OCI-LY7 (cell line): Measurements from ENCODE around the gene MT1HL1. TPM values are rescaled to one million over a fixed set of nuclear protein-coding genes. Genes with fewer than 3 reads are reported as not detected.

Source experiments
- BruUV-seq: library from RNA; stranded (reverse); fragments of 400-500 nt; replicated peaks from 2 replicates; lab custom pipeline; 2021; lab: Mats Ljungman, UMichigan
- CTCF ChIA-PET: fragments of 300-600 bp; sonication (Branson Sonifier 250); formaldehyde crosslinking; loops from one replicate; lab custom pipeline; 2022; ENCODE audit warnings: antibody characterized with exemption; ENCODE audit not compliant: unreplicated experiment; lab: Charles Lee
- POLR2A ChIA-PET: fragments of 300-600 bp; sonication (Branson Sonifier 250); formaldehyde crosslinking; loops from one replicate; lab custom pipeline; 2022; ENCODE audit warnings: antibody characterized with exemption; lab: Charles Lee
- DNase-seq: peaks from one replicate; pipeline ENCODE4 v3.0.0-alpha.2; 2015; ENCODE audit warnings: low spot score
- H2AFZ ChIP-seq: fragments of 200-600 bp; sonication (generic), shearing (Covaris generic); 2 replicates; pipeline ENCODE4 v1.6.1; 2014; ENCODE audit warnings: mild to moderate bottlenecking, antibody characterized with exemption, low read length, moderate library complexity
- H3K27ac ChIP-seq: fragments of 200-600 bp; sonication (generic); 2 replicates; pipeline ENCODE4 v1.5.1; 2014; ENCODE audit warnings: mixed run types, low read depth, mild to moderate bottlenecking, moderate library complexity, low read length, inconsistent platforms; ENCODE audit not compliant: poor library complexity, severe bottlenecking
- H3K36me3 ChIP-seq: fragments of 200-600 bp; sonication (generic); 2 replicates; pipeline ENCODE4 v1.6.1; 2014; ENCODE audit warnings: mild to moderate bottlenecking, antibody characterized with exemption, low read length, moderate library complexity, mixed read lengths; ENCODE audit not compliant: insufficient read depth
- H3K4me1 ChIP-seq: fragments of 200-600 bp; sonication (generic); 2 replicates; pipeline ENCODE4 v1.5.1; 2014; ENCODE audit warnings: mild to moderate bottlenecking, low read length; ENCODE audit not compliant: insufficient read depth, poor library complexity, severe bottlenecking
- H3K4me2 ChIP-seq: fragments of 200-600 bp; sonication (generic); 2 replicates; pipeline ENCODE4 v1.6.1; 2014; ENCODE audit warnings: mild to moderate bottlenecking, low read length
- H3K4me3 ChIP-seq: fragments of 200-600 bp; sonication (generic); 2 replicates; pipeline ENCODE4 v1.5.1; 2014; ENCODE audit warnings: mild to moderate bottlenecking, low read depth, low read length; ENCODE audit not compliant: poor library complexity, severe bottlenecking
- H3K79me2 ChIP-seq: fragments of 200-600 bp; sonication (generic); 2 replicates; pipeline ENCODE4 v1.6.1; 2016; ENCODE audit warnings: low read depth, mild to moderate bottlenecking, low read length, moderate library complexity, mixed read lengths; ENCODE audit not compliant: insufficient read depth
- H3K9me2 ChIP-seq: fragments of 200-600 bp; sonication (generic); 2 replicates; pipeline ENCODE4 v1.6.1; 2016; ENCODE audit warnings: mild to moderate bottlenecking, low read length, mixed read lengths; ENCODE audit not compliant: insufficient read depth
- H3K9me3 ChIP-seq: fragments of 200-600 bp; sonication (generic); 2 replicates; pipeline ENCODE4 v1.6.1; 2014; ENCODE audit warnings: mild to moderate bottlenecking, mixed run types, low read length, mixed read lengths
- H4K20me1 ChIP-seq: fragments of 200-600 bp; sonication (generic); 2 replicates; pipeline ENCODE4 v1.6.1; 2014; ENCODE audit warnings: mild to moderate bottlenecking, antibody characterized with exemption, low read length, moderate library complexity, mixed read lengths; ENCODE audit not compliant: insufficient read depth
- CTCF ChIP-seq: fragments of 200-600 bp; sonication (generic); conservative IDR thresholded peaks from 2 replicates; pipeline ENCODE4 v1.5.1; 2014; ENCODE audit warnings: mild to moderate bottlenecking, antibody characterized with exemption, low read length, moderate library complexity, mixed read lengths
- EZH2phosphoT487 ChIP-seq: fragments of 200-600 bp; sonication (generic); IDR thresholded peaks from 2 replicates; pipeline ENCODE4 v1.6.1; 2018; ENCODE audit warnings: low read depth, borderline replicate concordance, mild to moderate bottlenecking, mixed run types, antibody characterized with exemption, low read length, moderate library complexity, mixed read lengths
- intact Hi-C: fragments of 100-400 bp; cut with micrococcal nuclease; formaldehyde crosslinking; loops from one replicate; pipeline ENCODE4 v1.10.0; 2022; ENCODE audit not compliant: unreplicated experiment
- total RNA-seq, 2 experiments: library from RNA; depleted of rRNA in 1 of 2; stranded (reverse); fragments of >200 nt in 1 of 2; shearing (Covaris generic) in 1 of 2; gene quantifications; 2 replicates each; pipeline ENCODE4 v1.2.3, GENCODE V29; 2014 to 2022

The MT1HL1 gene
- total RNA-seq, 2 experiments from 2014 or later: not detected

- Histone ChIP-seq H4K20me1 (no peaks in the 10 kb centered on the region), H3K9me2 (no peaks in the 10 kb centered on the region), H3K4me3 (no peak overlapping the region), H3K27ac (no peak overlapping the region), H3K79me2 (no peaks in the 10 kb centered on the region), H3K4me2 (no peak overlapping the region), H3K9me3 (no peaks in the 10 kb centered on the region), H3K36me3 (no peaks in the 10 kb centered on the region), H2AFZ (no peak overlapping the region), H3K4me1 (no peaks in the 10 kb centered on the region)
- ChIA-PET CTCF (no interaction called here), POLR2A (no interaction called here)
- no TSS peak for BruUV-seq
- no peak for DNase-seq
- intact Hi-C loops: no loop called here
- no peak for TF ChIP-seq CTCF
Measured at GRCh38 chr1:236990052-236990445, 14.2 kb downstream of the MT1HL1 start.

GRCh38 chr1:236989290-236990051 is 14.8 kb downstream of the MT1HL1 start:
- H3K4me2 ChIP-seq: no peak overlapping the region
- ChIA-PET CTCF (no interaction called here), POLR2A (no interaction called here)
- H3K79me2 ChIP-seq: no peaks in the 10 kb centered on the region
- no peaks in the 10 kb centered on the region for H3K36me3 ChIP-seq
- intact Hi-C loops: no loop called here
- no peaks in the 10 kb centered on the region for H3K9me2 ChIP-seq
- no TSS peak for BruUV-seq
- no peaks in the 10 kb centered on the region for H4K20me1 ChIP-seq
- H2AFZ ChIP-seq: no peak overlapping the region
- no peak overlapping the region for H3K27ac ChIP-seq
- TF ChIP-seq CTCF (no peak), EZH2phosphoT487 (no peak)
- no peaks in the 10 kb centered on the region for H3K4me1 ChIP-seq
- no peak overlapping the region for H3K4me3 ChIP-seq
- no peak for DNase-seq
- no peaks in the 10 kb centered on the region for H3K9me3 ChIP-seq

- no peaks in the 10 kb centered on the region for H3K36me3 ChIP-seq
- H3K9me3 ChIP-seq: no peaks in the 10 kb centered on the region
- H2AFZ ChIP-seq: no peak overlapping the region
- no peak overlapping the region for H3K4me3 ChIP-seq
- BruUV-seq: no TSS peak
- H3K9me2 ChIP-seq: no peaks in the 10 kb centered on the region
- ChIA-PET POLR2A (interaction anchor here (0.7 kb wide), 1 partner anchor 14 kb away, joined by 3 read pairs; no protein-coding TSS in a partner anchor), CTCF (no interaction called here)
- H3K27ac ChIP-seq: no peak overlapping the region
- TF ChIP-seq CTCF (no peak), EZH2phosphoT487 (no peak)
- intact Hi-C loops: no loop called here
- no peaks in the 10 kb centered on the region for H3K4me1 ChIP-seq
- no peaks in the 10 kb centered on the region for H4K20me1 ChIP-seq
- DNase-seq: no peak
- no peaks in the 10 kb centered on the region for H3K79me2 ChIP-seq
- no peak overlapping the region for H3K4me2 ChIP-seq
Measured at GRCh38 chr1:236983818-236984217, 20.4 kb downstream of the MT1HL1 start.
